HG02943 (cell line): ENCODE results near the gene VSTM5.

Experiments used
- ATAC-seq: cut with Tn5 transposase; IDR thresholded peaks from one replicate; pipeline ENCODE4 v1.9.1; 2021; ENCODE audit warnings: mild to moderate bottlenecking, low read depth, moderate library complexity; ENCODE audit not compliant: unreplicated experiment

The VSTM5 gene

GRCh38 chr11:93843906-93844305, 6.5 kb downstream of the VSTM5 start:
- ATAC-seq: no peak

- ATAC-seq: no peak
These were observed 8.0 kb downstream of the VSTM5 start for GRCh38 chr11:93842461-93842860.

DNA sequence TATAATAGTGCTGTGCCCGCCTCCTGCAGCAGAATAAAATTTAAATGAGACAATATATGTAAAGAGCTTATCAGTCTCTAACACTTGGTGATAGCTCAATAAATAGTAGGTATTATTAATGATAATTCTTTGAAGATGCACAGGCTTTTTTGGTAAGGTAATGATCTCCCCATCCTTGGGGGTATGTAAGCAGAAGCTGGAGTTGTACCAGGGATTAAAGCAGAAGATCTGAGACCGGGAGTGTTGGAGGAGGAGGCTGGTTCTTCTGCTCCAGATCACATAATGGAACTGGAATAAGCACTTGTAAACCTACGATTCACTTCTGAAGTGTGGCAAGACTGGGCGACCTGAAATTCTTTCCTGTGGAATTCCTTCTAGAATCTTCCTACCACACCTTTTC, 8.4 kb downstream of the VSTM5 start:
- ATAC-seq: no peak

DNA sequence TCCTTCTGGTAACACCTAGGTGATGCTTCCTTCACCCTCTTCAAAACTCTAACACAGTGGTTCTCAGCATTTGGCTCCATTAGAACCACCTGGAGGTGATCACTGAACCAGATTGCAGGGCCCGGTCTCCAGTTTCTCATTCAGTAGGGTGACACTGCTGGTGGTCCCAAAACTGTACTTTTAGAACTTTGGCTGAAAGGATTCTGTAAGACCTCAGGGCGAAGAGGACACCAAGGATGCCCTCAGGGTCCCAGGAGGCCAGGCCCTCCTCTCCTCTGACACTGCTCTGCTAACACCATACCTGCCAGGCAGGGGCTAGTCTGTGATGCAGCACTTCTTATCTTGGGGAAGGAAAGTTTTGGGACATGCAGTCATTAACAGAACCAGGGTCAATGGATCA, 9.0 kb downstream of the VSTM5 start:
- no peak for ATAC-seq

DNA sequence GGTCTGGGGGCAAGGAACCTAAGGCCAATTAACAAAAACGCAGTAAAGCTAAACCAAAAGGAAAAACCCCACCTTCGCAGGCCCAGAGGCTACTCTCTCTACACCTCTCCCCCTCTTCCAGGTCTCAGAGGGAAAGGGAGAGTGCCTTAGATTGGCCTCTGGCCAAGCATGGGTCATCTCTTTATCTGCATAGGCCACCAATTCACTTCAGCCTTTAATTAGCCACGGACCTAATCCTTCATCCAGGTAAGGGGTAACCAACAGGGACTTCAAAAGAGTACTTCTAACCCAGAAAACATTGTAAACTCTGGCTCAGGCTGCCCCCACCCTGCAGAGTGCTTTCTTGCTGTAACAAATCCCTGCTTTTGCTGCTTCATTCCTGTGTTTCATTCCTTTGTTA, 9.4 kb downstream of the VSTM5 start:
- ATAC-seq: no peak

DNA sequence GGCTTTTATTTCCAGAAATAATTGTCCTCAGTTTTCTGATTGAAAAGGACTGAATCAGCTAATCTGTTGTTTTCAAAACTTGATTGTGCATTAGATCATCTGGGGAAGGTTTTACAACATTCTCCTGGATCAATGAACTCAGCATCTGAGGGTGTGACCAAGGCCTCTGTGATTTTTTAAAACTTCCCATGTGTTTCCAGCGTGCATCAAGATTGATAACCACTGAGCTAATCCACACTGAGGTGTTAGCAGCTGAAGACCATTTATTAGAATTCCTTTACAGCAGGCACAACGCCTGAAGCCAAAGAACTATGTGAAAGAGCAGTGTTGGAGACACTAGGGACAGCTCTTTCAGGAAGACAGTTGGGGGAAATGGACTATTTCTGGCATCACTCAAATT, 10.2 kb downstream of the VSTM5 start:
- no peak for ATAC-seq

GRCh38 chr11:93838967-93839366, 11.5 kb downstream of the VSTM5 start:
- no peak for ATAC-seq

DNA sequence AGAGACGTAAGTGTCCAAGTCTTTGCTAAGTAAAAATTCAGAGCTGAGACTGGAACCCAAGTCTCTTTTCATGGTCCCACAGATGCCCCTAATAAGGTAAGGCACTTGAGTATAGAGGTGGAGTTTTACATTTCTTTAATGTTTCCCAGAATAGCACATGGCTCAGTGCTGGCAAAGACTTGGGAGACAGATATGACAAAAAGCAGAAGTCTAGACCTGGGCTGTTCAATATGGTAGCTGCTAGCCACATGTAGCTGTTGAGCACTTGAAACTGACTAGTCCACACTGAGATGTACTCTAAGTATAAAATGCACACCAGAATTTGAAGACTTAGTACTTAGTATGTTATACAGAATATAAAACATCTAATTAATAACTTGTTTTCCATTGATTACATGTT, 17.6 kb downstream of the VSTM5 start:
- no peak for ATAC-seq

DNA sequence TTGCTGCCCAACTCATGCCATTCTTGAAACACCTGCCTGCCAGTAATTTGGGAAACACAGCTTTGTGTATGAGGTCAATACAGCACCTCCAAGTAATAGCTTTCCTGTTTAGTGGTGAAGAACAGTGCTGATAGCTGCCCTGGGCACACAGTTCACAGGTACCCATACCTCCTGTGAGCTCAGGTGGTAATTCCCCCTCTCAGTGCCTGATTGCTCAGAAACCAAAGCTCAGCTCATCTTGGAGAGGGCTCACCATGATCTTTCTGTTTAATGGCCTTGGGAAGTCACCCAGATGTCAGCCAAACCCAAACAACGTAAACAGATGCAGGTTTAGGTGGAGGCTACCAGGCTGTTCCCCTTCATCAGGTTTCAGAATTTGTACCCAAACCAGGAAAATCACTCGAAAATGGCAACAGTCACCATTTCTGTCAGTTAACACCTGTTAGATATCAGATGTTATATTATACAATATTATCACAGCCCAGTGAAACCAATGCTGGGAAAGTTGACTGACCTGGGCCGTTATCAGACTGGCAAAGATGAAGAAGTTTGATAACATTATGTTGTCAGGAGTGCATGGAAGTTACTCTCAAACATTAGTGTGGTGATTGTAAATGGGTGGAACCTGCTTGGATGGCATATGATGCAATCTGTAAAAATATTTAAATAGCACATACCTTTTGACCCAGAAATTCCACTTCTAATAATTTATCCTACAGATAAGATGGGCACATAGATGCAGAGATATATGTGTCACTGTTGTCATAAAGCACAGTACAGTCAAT, 18.9 kb downstream of the VSTM5 start:
- ATAC-seq: no peak

GRCh38 chr11:93829598-93829997, 20.8 kb downstream of the VSTM5 start:
- ATAC-seq: no peak

GRCh38 chr11:93827363-93827762, 23.1 kb downstream of the VSTM5 start:
- ATAC-seq: no peak

DNA sequence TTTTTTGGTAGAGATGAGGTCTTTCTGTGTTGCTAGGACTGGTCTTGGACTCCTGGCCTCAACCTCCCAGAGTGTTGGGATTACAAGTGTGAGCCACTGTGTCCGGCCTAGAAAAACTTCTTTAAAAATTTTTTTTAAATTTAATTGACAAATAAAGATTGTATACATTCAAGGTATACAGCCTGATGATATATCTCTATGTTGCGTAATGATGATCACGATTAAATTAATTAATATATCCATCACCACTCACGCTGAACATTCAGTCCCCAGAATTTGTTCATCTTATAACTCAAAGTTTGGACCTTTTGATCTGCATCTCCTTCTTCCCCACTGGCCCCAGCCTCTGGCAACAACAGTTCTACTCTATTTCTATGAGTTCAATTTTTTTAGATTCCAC, 27.2 kb downstream of the VSTM5 start:
- no peak for ATAC-seq

GRCh38 chr11:93822359-93822758, 28.1 kb downstream of the VSTM5 start:
- ATAC-seq: no peak

DNA sequence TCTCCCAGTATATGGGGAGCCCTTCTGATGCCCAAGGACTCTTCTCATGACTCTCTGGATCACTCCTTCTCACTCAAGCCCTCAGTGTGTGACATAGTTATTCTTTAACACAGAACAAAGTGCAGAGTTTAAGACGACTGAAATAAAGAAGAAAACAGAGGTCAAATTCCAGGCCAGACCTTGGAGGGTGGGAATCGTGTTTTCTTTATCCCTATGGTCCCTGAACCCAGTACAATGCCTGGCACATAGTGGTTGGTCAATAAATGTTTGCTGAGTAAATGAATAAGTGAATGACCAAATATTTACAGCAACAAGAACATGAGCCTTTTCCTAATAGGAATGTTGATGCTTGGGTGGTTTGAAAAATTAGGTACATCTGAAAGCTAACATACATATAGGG, 28.8 kb downstream of the VSTM5 start:
- no peak for ATAC-seq

DNA sequence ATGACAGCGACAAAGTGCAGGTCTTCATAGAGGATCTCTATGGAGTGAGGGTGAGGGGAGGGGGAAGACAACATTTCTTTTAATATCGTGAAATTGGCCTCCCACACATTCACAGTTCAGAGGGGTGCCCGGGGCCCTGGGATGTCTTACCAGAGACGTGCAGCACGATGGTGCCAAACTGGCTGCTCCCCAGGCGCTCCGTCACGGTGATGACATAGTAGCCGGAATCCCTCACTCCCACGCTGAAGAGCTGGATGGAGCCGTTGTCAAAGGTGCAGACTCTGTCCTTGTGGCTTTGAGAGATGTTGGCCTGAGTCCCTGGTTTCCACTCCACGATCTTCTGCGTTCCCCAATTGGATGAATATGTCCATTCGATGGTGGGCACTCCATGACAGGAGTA, 29.6 kb downstream of the VSTM5 start:
- no peak for ATAC-seq

- no peak for ATAC-seq
These were observed 30.3 kb downstream of the VSTM5 start for GRCh38 chr11:93819966-93820695.

- ATAC-seq: no peak
These were observed 32.7 kb downstream of the VSTM5 start for GRCh38 chr11:93817426-93818348.

DNA sequence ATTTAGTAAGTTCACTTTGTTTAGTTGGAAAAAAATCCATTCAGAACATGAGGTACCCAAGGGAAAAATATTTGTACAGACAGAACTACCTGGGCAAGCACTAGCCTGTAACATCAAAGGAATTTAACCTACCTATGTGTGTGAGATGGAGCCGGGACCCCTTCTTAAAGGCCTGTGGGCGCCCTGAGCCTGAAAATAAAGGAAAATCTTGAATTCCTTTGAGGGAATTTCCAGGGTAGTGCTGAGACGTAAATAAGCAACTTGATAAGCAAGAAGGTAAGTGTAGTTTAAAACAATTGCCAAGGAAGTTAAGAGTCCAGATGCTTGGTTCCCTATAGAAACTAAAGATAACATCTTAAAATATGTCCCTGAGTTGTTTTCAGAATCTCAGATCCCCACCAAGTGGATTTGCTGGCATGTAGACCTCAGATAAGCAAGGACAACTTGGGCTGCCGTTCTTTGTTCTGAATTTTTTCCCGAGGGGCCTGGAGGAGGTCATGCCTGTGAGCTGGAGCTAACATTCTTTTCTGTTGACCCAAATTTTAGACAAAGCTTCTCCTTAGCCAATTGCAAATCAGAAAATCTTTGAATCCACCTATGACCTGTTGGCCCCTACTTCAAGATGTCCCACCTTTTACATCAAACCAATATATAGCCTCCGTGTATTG, 35.3 kb downstream of the VSTM5 start:
- no peak for ATAC-seq

GRCh38 chr11:93813974-93814373, 36.4 kb downstream of the VSTM5 start:
- no peak for ATAC-seq

DNA sequence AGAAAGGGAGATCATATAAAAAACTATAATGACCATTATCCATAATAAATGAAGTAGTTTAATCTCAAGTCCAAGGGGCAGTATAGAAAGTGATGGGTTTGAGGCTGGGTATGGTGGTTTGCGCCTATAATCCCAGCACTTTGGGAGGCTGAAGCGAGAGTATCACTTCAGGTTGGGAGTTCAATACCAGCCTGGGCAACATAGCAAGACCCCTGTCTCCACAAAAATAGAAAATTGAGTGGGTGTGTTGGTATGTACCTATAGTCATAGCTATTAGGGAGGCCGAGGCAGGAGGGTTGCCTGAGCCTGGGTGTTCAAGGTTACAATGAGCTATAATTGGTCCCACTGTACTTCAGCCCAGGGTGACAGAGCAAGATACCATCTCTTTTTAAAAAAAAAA, 42.4 kb downstream of the VSTM5 start:
- ATAC-seq: no peak

- no peak for ATAC-seq
These were observed 45.5 kb downstream of the VSTM5 start for GRCh38 chr11:93804879-93805278.
